NCI-H2029 (cell line): ENCODE data around the gene SPDL1.

Source experiments
- DNase-seq: peaks from one replicate; lab custom pipeline; 2025; lab: John Stamatoyannopoulos, UW

SPDL1 gene, protein sequence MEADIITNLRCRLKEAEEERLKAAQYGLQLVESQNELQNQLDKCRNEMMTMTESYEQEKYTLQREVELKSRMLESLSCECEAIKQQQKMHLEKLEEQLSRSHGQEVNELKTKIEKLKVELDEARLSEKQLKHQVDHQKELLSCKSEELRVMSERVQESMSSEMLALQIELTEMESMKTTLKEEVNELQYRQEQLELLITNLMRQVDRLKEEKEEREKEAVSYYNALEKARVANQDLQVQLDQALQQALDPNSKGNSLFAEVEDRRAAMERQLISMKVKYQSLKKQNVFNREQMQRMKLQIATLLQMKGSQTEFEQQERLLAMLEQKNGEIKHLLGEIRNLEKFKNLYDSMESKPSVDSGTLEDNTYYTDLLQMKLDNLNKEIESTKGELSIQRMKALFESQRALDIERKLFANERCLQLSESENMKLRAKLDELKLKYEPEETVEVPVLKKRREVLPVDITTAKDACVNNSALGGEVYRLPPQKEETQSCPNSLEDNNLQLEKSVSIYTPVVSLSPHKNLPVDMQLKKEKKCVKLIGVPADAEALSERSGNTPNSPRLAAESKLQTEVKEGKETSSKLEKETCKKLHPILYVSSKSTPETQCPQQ

DNA sequence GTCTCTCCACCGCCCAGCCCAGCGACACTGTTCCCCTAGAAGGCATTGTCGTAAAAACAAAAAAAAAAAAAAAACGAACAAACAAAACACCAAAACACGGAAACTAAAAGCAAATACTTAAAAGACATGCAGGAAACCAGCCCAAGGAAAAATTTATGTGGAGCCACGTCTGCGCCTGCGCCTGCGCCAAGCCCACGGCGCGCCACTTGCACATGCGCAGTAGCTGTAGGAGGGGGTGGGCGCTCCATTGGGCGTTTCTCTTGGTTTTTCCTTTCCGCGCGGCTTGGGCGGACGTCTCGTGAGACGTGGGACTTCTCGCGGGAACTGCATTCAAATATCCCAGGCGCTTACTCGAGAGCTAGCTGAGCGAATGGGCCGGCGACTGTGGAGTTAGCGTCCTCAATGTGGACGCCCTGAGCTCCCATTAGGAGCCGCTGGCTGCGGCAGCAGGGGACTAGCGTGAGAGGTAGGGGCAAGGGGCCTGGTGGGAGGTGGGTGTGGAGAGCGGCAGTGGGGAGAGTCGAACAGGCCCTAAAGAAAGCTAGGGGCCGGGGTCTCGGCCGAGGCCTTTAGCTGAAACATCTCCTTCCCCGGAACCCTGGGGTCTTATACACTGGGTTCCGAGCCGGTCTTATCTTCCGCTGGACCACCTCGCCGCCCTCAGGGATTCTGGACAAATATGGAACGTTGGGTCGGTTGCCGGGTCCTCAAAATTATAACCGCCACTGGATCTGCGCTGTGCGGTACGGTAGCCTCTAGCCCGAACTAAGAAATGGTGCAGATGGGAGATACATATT is at the start of gene SPDL1:
TSS of gene SPDL1 (plus strand) at position 350 of the 797 bp plus-strand sequence. CDS start 4,644 bp downstream, outside the sequence.
- peak; percentile 92 for DNase-seq

DNA sequence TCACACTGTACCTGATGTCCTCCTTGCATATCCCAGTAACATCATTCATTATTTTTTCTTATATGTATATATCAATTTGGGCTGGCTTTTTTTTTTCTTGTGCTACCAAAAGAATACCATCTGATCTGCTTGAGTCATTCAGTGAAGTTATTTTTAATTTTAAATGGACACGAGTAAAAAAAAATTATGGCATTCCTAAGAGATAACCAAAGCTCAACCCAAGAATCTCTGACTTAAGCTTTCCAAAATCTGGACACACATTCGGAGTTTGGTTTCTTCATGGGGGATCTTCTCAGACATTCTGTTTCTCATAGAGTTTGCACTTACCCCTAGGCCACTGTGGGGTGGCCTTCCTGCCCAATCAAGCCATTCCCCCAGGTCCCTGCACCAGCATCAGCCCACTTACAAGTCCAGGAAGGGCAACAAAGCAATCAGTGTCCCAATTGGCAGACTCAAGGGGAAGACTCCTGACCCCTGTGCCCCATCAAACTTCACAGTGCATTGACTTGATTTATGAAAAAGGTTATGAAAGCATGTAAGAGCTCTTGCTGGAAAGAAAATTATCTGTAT is 49.2 kb upstream of the SPDL1 start:
- DNase-seq: no peak

DNA sequence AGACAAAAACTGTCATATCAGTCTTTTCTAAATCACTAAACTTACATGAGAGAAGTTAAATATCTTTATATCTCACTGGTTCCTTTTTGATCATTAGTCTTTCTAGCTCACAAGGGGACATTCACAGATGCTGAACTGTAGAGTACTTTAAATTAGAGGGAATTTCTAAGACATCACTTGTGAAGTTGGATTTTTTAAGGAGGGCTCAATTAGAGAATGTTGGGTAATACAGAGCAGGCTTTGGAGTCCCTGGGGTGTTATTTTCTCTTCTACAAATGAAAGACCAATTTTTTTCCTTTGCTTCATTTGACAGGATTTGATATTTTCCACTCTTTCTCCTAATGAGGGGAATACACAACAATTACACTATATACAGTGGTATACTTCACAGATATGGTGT is 48.6 kb upstream of the SPDL1 start:
- no peak for DNase-seq

DNA sequence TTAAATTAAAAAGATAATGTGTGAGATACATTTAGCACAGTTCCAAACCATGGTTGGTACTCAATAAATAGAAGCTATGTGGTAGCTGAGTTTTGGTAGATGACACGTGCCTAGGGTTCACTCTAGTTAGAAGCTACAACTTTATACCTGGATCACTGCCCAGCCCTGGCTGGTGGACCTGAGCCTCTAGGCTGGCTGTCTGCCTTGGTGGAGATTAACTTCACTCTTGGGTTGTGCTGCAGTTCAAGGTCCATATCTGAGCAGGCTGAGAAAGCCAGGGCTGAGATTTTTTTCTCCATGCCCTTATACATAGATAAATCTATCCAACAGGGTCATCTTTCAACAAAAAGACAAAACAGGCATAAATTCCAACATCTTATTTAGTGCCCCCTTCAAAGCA is 44.6 kb upstream of the SPDL1 start:
- DNase-seq: no peak

DNA sequence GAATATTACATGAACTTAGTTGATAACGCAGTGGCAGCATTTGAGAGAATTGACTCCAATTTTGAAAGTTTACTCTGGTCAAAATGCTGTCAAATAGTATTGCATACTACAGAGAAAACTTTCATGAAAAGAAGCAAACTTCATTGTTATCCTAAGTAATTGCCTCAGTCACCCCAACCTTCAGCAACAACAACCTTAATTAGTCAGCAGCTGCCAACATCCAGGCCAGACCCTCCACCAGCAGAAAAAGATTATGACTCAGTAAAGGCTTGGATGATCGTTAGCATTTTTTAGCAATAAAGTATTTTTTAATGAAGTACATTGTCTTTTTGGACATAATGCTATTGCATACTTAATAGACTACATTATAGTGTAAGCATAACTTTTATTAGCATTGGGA is 40.8 kb upstream of the SPDL1 start:
- no peak for DNase-seq

DNA sequence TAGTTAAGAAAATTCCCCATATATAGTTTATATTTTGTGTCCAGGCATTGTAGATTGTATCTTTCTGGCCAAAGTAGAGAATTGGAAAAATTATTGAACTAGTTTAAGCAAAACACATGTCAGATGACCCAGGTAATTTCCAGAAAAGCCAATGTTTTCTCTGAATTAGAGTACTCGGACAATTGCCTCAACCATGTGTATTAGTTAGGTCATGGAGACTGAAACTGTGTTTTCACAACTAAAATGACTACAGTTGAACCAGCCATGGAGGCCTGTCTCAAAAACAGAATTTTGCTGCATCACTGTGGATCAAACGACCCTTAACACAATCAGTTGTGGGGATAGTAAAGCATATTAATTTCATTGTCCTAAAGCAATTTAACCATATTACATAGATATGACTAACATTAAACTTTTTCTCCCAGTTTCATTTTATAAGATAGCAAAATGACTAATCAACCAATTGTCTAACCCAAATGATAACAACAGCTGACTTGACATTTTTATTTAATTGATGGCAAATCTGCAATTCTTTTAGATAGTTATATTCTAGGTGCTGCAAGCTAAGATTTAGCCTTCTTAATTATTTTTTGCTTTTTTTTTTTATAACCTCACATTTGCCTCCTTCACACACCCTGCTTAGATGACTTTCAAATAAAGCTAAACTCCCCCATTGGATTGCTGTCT is 39.2 kb upstream of the SPDL1 start:
- no peak for DNase-seq

DNA sequence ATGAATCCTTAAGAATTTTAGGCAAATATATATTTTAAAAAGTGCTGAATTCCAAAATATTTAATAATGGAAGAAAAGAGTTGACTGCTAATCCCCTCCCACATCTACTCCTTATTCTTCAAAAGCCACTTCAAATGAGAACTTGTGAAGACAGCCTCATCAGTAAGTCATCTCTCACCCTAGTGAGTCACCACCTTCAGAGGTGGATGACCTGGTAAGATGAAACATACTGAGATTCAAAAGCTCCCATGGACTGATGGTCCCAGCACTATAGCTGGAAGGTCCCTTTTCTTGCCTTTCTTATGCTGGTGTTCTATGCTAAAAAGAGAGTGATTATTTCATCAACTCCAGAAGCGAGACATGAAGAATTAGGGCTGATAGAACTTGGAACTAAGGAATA is 37.8 kb upstream of the SPDL1 start:
- no peak for DNase-seq

DNA sequence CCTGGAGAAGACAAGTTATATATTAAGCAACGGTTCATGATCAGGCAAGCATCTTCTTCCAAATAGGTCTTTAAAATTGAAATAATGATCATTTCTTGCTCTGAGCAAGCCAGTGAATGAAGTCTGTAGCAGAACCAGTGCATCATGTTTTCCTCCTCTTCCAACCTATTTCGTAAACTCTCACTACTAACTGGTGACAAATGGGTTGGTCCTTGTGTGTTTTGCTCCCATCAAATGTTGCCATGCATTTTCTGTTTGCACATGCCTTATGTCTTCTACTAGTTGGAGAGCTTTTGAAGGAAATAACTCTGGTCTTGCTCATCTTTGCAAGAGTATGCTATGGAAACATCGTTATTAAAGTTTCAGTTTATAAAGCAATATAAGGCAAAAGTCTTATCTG is 37.2 kb upstream of the SPDL1 start:
- DNase-seq: no peak

DNA sequence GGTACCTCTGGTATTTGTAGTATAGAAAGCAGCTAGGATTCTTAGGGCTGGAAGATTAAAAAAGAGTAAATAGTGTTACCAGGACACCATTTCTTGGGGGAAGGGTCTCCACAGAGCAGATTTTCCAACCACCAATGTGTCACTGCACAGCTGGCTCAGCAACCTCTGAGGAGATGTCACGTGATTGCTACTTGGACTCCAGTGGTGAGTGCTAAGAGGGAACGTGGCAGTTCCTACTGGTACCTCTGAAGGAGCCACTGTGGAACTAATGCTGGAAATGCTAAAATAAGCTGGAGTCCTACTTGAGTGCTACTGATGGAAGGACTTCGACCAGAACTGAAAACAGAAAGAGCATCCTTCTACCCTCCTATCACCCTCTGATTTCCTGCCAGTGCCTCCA is 36.1 kb upstream of the SPDL1 start:
- DNase-seq: no peak

DNA sequence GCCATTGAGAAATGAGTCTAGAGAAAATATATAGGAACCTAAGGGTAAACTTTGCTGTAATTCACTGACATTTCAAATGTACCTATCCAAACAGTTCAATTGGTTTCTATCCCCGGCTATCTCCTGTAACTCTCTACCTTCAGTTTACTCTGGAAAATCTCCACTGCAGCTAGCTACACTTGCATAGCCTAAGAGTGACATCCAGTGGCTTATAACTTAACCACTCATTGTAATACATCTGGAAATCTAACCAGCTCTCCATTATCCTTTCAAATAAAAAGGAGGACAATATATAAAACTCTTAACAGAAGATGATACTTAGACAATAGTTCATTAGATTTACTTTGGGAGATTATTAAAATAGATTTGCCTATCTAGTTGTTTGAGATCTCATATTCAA is 35.3 kb upstream of the SPDL1 start:
- no peak for DNase-seq

DNA sequence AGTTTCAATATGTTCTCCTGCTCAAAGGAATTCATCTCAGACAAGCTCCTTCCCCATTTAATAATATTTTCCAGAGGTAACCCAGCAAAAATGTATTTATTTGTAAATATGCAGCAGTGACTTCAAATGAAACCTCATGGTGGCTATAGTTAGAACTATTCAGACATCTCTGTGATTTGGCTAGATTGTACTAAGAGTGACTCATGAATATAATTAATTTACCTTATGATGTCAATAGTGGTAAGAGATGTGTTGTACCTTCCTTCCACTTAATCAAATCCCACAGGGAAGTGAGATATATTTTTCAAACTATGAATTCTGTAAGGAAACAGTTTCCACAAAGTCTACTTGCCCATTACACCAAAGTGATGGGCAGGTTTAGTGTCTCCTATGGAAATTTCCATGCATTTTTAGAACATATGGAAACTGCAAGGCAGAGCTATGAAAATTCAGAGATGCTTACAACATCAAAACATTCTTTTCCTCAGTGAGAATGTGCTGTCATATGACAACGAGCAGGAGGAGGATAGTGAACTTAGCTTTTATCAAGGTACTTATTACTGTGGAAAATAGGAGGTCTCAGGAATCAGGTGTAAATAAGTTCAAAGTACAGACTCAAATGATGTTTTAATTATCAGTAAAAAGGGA is 34.0 kb upstream of the SPDL1 start:
- DNase-seq: no peak

DNA sequence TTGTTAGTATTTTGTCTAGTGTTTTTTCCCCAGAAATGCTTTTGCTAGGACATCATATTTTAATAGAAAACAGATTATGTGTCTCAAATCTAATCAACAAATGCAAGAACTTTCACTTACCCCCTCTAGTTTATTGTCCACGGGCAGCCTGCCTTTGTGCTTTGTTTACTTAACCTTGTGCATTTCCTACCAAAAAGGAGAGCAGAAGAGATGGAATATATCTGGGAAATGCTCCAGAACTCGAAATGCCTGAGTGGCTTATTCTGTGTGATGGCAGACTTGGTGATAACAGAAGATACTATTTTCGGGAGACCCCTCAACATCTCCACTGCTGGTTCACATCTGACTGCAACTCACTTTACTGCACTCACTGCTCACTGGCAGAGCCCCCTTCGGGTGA is 33.3 kb upstream of the SPDL1 start:
- DNase-seq: no peak

DNA sequence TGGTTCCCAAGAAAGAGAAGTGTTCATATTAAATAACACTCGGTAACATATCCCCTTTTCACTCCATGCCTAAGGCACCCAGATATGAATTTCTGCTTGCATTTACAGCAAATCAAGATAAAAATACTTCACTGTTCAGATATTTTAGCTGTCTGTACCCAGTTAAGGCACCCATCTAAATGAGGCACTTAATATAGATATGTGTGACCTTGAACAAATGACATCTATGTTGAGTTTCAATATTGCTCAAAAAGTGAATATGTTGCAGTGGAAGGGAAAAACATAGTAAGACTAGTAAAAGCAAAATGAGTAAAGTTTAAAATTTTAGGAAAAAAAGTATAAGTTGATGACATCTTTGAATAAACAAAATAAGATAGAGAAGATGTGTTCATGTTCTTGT is 32.4 kb upstream of the SPDL1 start:
- no peak for DNase-seq

DNA sequence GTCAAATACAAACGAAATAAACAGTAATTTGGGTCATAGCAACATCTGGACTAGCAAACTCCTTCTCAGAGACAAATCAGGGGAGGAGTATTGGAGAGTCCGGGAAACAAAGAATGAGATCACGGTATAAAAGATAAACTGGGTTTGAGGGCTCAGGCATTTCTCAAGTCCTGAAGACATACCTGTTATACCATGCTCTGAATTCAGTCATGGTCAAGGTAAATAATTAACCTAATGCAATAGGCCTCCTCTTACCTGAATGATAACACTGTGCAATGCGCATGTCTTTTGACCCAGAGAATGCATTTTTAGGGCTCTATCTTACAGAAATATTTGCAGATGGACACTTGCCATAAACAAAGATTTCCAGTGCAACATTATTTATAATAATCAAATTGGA is 31.9 kb upstream of the SPDL1 start:
- DNase-seq: no peak

DNA sequence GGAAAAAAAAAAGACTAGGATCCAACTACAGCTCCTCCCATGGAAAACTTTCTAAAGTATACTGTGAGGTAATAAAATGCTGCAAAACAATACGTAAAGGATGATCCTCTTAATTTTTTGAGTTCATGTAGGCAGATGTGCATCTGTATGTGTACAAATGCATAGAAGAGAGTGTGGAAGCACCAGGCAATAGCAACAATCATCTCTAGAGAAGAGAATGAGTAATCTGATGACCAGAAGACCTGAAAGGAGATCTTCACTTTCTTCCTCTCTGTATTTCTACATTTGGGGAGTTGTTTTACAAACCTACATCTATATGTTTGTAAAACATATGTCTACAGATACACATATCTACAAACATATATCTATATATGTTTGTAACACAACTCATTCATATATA is 29.3 kb upstream of the SPDL1 start:
- no peak for DNase-seq

DNA sequence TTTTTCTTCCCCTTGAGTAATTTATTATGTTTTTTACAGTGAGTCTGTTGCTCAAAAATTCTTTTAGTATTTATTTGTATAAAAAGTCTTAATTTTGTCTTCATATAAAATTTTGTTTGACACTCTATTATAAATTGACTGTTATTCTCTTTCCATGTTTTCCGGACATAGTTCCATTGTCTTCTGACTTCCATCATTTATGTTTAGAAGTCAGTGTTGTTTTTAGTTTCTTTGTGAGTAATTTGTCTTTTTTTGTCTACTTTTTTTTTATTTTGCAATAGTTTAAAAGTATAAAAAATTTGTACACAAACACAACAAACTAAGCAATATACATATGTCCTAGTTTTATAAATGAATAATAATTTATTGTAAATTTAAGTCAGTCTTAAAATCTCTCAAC is 25.7 kb upstream of the SPDL1 start:
- DNase-seq: no peak

DNA sequence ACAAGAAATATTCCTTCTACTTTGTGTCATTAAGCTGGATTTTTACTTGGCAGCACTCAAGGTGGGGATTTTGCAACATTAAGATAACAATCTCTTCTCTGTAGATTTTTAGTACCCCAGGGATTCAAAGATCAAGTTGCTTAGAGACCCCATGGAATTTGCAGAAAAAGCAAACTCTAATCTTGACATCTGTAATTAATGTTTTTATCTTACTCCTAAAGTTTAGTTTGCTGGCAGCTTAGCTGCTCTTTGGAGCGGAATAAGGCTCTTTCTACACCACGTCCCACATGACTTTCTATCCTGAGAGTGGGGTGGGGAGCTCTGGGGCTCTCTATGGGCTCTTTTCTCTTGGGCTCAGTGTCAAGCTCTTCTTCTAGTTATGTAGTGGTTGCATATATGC is 21.7 kb upstream of the SPDL1 start:
- no peak for DNase-seq

DNA sequence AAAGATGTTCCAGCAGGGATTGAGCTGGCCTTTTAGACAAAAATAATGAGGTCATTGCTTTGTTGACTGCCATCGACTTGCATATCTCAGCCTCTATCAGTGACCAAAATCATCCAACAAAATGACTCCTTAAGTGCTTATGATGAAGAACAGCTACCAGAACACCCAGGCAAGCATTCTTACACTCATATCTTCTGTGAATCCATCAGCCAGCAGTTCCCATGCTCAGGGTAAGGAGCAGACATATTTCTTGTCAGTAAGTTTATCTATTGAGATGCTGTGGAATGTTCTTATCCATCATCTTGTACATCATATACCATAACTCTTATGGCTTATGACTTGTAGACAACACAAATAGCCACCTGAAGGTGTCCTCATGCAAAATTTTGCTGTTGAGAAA is 20.2 kb upstream of the SPDL1 start:
- no peak for DNase-seq

DNA sequence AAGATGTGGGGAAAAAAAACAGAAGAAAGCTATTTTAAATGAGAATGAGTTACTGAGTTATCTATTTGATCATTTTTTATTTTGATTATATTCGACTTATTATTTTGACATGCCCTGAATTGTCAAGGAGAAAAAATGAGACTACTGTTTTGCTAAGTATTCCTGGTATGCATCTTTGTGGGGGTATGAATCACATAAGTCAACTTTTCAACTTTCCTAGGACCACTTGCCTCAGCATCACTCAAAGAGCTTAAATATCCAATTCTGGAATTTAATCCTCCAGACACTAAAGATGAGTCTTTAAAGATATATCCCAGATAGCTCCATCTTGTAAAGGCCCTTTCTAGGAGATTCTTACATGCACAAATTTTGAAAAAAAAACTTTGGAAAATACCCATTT is 17.4 kb upstream of the SPDL1 start:
- DNase-seq: no peak

DNA sequence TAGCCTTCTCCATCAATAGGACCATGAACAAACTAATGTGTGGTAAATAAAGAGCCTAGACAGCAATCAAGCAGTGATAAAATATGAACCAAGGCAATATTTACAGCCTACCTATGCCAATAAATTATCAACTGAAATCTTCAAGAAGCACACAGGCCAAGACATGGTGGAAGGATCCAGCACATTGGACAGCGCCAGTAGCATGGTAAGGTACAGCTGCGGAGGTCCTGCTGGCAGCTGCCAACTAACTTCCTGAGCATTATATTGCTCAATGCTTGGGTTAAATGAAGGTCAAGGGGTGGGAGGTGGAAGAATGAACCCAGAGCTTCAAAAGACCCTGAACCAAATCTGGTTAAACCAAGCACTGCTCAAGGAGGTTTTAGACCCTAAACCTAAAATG is 16.5 kb upstream of the SPDL1 start:
- no peak for DNase-seq

DNA sequence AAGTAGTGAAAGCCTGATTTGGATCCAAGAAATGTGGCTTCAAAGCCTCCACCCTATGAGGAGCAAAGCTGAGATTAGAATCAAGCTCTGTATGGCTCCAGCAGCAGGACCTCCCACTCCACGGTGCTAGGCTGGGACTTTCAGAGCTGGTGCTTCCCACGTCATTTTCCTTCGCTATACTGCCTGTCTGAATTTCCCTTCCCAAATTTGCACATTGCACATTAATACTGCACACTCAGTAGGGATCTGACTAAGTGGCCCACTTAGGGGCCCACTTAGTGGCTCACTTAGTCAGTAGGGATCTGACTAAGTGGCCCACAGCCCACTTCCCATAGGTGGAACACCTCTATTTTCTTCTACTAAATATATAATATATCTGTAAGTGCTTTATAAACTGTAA is 14.1 kb upstream of the SPDL1 start:
- no peak for DNase-seq

DNA sequence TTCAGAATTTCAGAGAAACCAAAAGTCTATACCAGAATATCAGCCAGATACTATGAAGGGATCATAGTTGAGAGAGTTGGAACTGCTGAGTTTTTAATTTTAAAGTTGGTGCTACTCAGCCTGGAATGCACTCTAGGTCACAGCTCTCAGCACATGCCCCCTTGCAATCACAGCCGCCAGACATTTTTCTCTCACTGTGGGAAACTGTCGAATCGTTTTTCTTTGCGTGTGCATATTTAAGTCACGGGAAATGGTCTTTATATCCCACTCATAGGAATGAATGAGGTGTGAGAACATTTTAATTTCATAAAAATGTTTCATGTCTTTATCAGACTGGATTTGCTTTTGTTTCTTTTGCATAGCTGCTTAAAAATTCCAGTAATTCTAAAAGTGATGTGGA is 12.2 kb upstream of the SPDL1 start:
- no peak for DNase-seq
